GM23338 (cell line): Measurements from ENCODE around the gene HOXB5. TPM values are rescaled to one million over a fixed set of nuclear protein-coding genes. Genes with fewer than 3 reads are reported as not detected.

ENCODE experiments used
- ATAC-seq: fragments of 200-7000 bp; cut with Tn5 transposase; 3 replicates; pipeline ENCODE4 v1.9.1; 2020
- DNase-seq: peaks from one replicate; pipeline ENCODE4 v3.0.0-alpha.2; 2015; ENCODE audit warnings: low spot score
- H2AFZ ChIP-seq: fragments of 200-600 bp; sonication (generic); 2 replicates; pipeline ENCODE4 v1.8.0; 2016; ENCODE audit warnings: antibody characterized with exemption, mild to moderate bottlenecking, moderate library complexity
- H3F3A ChIP-seq: fragments of 200-600 bp; sonication (generic); replicated peaks from 2 replicates; pipeline ENCODE4 v1.8.0; 2017; ENCODE audit warnings: antibody characterized with exemption, mixed run types, low read depth
- H3K27ac ChIP-seq: fragments of 200-600 bp; sonication (generic); 2 replicates; pipeline ENCODE4 v1.6.1; 2016; ENCODE audit warnings: low read depth
- H3K27me3 ChIP-seq: fragments of 200-600 bp; sonication (generic); 2 replicates; pipeline ENCODE4 v1.8.0; 2016; ENCODE audit warnings: mild to moderate bottlenecking, mixed run types, moderate library complexity; ENCODE audit not compliant: insufficient read depth
- H3K36me3 ChIP-seq: fragments of 200-600 bp; sonication (generic); 2 replicates; pipeline ENCODE4 v1.8.0; 2016; ENCODE audit warnings: mild to moderate bottlenecking; ENCODE audit not compliant: insufficient read depth
- H3K4me1 ChIP-seq: fragments of 200-600 bp; sonication (generic); 2 replicates; pipeline ENCODE4 v1.8.0; 2016; ENCODE audit warnings: mild to moderate bottlenecking, moderate library complexity; ENCODE audit not compliant: insufficient read depth
- H3K4me2 ChIP-seq: fragments of 200-600 bp; sonication (generic); 2 replicates; pipeline ENCODE4 v1.7.1; 2017; ENCODE audit warnings: mixed run types
- H3K4me3 ChIP-seq: fragments of 200-600 bp; sonication (generic); 2 replicates; pipeline ENCODE4 v1.6.1; 2016; ENCODE audit warnings: mixed run types
- H3K79me2 ChIP-seq: fragments of 200-600 bp; sonication (generic); replicated peaks from 2 replicates; pipeline ENCODE4 v1.8.0; 2017; ENCODE audit warnings: mild to moderate bottlenecking; ENCODE audit not compliant: insufficient read depth
- H3K9me2 ChIP-seq: fragments of 200-600 bp; sonication (generic); 2 replicates; pipeline ENCODE4 v1.8.0; 2017; ENCODE audit not compliant: insufficient read depth
- H4K20me1 ChIP-seq: fragments of 200-600 bp; sonication (generic); replicated peaks from 2 replicates; pipeline ENCODE4 v1.8.0; 2017; ENCODE audit warnings: mild to moderate bottlenecking; ENCODE audit not compliant: insufficient read depth
- H3K27ac Mint-ChIP-seq: 2 replicates; pipeline ENCODE4 v1.8.0; 2020; ENCODE audit warnings: inconsistent platforms, mild to moderate bottlenecking, moderate library complexity, mixed read lengths
- H3K27me3 Mint-ChIP-seq: 3 replicates; pipeline ENCODE4 v1.8.0; 2022; ENCODE audit warnings: low read depth, mild to moderate bottlenecking, moderate library complexity, mixed read lengths, inconsistent platforms; ENCODE audit not compliant: insufficient read depth, poor library complexity
- H3K36me3 Mint-ChIP-seq: 3 replicates; pipeline ENCODE4 v1.8.0; 2021; ENCODE audit warnings: low read depth, mild to moderate bottlenecking, inconsistent platforms, moderate library complexity, mixed read lengths
- H3K4me1 Mint-ChIP-seq: 3 replicates; pipeline ENCODE4 v1.8.0; 2020; ENCODE audit warnings: mild to moderate bottlenecking, inconsistent platforms, mixed read lengths
- H3K4me3 Mint-ChIP-seq: 3 replicates; pipeline ENCODE4 v1.8.0; 2021; ENCODE audit warnings: moderate library complexity, mild to moderate bottlenecking, inconsistent platforms, mixed read lengths
- H3K9me3 Mint-ChIP-seq: 3 replicates; pipeline ENCODE4 v1.8.0; 2020; ENCODE audit warnings: moderate library complexity, mild to moderate bottlenecking, inconsistent platforms, mixed read lengths
- EZH2 ChIP-seq: fragments of 200-600 bp; sonication (generic); IDR thresholded peaks from one replicate; pipeline ENCODE4 v1.8.0; 2017; ENCODE audit warnings: antibody characterized with exemption, mild to moderate bottlenecking, low read depth; ENCODE audit not compliant: unreplicated experiment
- EZH2phosphoT487 ChIP-seq: fragments of 200-600 bp; sonication (generic); IDR thresholded peaks from one replicate; pipeline ENCODE4 v1.8.1; 2018; ENCODE audit warnings: antibody characterized with exemption; ENCODE audit not compliant: unreplicated experiment
- STAT1 ChIP-seq: IDR thresholded peaks from one replicate; pipeline ENCODE4 v1.6.1; 2016; ENCODE audit warnings: antibody characterized with exemption; ENCODE audit not compliant: unreplicated experiment
- ZNF114 ChIP-seq: fragments of 250-450 bp; sonication (Bioruptor Pico); IDR thresholded peaks from 2 replicates; pipeline ENCODE4 v1.5.0; 2020; ENCODE audit warnings: mild to moderate bottlenecking, moderate library complexity
- ZNF331 ChIP-seq: fragments of 250-450 bp; sonication (Bioruptor Pico); IDR thresholded peaks from 2 replicates; pipeline ENCODE4 v1.5.0; 2020; ENCODE audit warnings: low read depth, mild to moderate bottlenecking, moderate library complexity
- polyA plus RNA-seq: library from polyadenylated mRNA; unstranded; fragments of >200 nt; fragmentation: Nextera tagmentation; extraction: Ambion mirVana; gene quantifications from 2 replicates; pipeline ENCODE4 v1.2.1, GENCODE V29; 2016
- total RNA-seq: library from RNA; depleted of rRNA; stranded (reverse); fragments of >200 nt; shearing (Covaris generic); gene quantifications from 2 replicates; pipeline ENCODE4 v1.2.3, GENCODE V29; 2014

Gene HOXB5
- total and polyA plus RNA-seq, 2 experiments from 2014 or later: not detected

- Histone ChIP-seq H3K27me3 (peaks cover 100% of the 10 kb centered on the region), H3K27ac (no peak overlapping the region), H3K79me2 (no peaks in the 10 kb centered on the region), H3K9me2 (no peaks in the 10 kb centered on the region), H3K36me3 (no peaks in the 10 kb centered on the region), H3F3A (peaks cover 64% of the 10 kb centered on the region), H3K4me1 (peaks cover 49% of the 10 kb centered on the region), H4K20me1 (peaks cover 66% of the 10 kb centered on the region), H3K4me2 (no peak overlapping the region), H2AFZ (no peak overlapping the region), H3K4me3 (no peak overlapping the region)
- DNase-seq (no peak), ATAC-seq (no peak)
- peak; percentile 92 for TF ChIP-seq EZH2
- TF ChIP-seq ZNF331 (CRISPR knock-in tag): no peak
- Mint-ChIP-seq H3K27ac (no peak overlapping the region), H3K9me3 (peaks cover 4% of the 10 kb centered on the region; the same call in 1 of the 3 replicates), H3K27me3 (peaks cover 100% of the 10 kb centered on the region), H3K4me3 (no peak overlapping the region), H3K4me1 (peaks cover 27% of the 10 kb centered on the region), H3K36me3 (peaks cover 3% of the 10 kb centered on the region; the same call in 1 of the 3 replicates)
Measured at GRCh38 chr17:48599354-48599753, 5.8 kb upstream of the HOXB5 start.

- Mint-ChIP-seq H3K36me3 (peaks cover 3% of the 10 kb centered on the region; the same call in 1 of the 3 replicates), H3K4me1 (peaks cover 31% of the 10 kb centered on the region), H3K4me3 (no peak overlapping the region), H3K27me3 (peaks cover 100% of the 10 kb centered on the region), H3K27ac (no peak overlapping the region), H3K9me3 (peaks cover 4% of the 10 kb centered on the region; the same call in 1 of the 3 replicates)
- no peak overlapping the region for H3K4me3 ChIP-seq
- no peak overlapping the region for H2AFZ ChIP-seq
- H3K27ac ChIP-seq: no peak overlapping the region
- no peak overlapping the region for H3K4me2 ChIP-seq
- ATAC-seq (no peak), DNase-seq (no peak)
- peaks cover 100% of the 10 kb centered on the region for H3K27me3 ChIP-seq
- peaks cover 63% of the 10 kb centered on the region for H3F3A ChIP-seq
- no peaks in the 10 kb centered on the region for H3K79me2 ChIP-seq
- H3K9me2 ChIP-seq: no peaks in the 10 kb centered on the region
- H4K20me1 ChIP-seq: peaks cover 63% of the 10 kb centered on the region
- peaks cover 49% of the 10 kb centered on the region for H3K4me1 ChIP-seq
- TF ChIP-seq EZH2 (peak; percentile 62), EZH2phosphoT487 (no peak)
- no peaks in the 10 kb centered on the region for H3K36me3 ChIP-seq
Measured at GRCh38 chr17:48598736-48599135, 5.2 kb upstream of the HOXB5 start.

- H3F3A ChIP-seq: peaks cover 61% of the 10 kb centered on the region
- peaks cover 51% of the 10 kb centered on the region for H3K4me1 ChIP-seq
- TF ChIP-seq EZH2phosphoT487 (peak; percentile 73), ZNF114 (CRISPR knock-in tag) (no peak), ZNF331 (CRISPR knock-in tag) (no peak), STAT1 (no peak), EZH2 (peak; percentile 98)
- H3K4me2 ChIP-seq: peak overlapping the region; percentile 60
- peak; percentile 65 for DNase-seq
- no peak overlapping the region for H3K27ac ChIP-seq
- no peak overlapping the region for H3K27ac Mint-ChIP-seq
- no peaks in the 10 kb centered on the region for H3K36me3 ChIP-seq
- peaks cover 100% of the 10 kb centered on the region for H3K27me3 ChIP-seq
- H3K36me3 Mint-ChIP-seq: peaks cover 3% of the 10 kb centered on the region; the same call in 1 of the 3 replicates
- H3K4me3 Mint-ChIP-seq: peak overlapping the region; percentile 42; the same call in 2 of the 3 replicates
- peaks cover 35% of the 10 kb centered on the region for H3K4me1 Mint-ChIP-seq
- H3K79me2 ChIP-seq: no peaks in the 10 kb centered on the region
- H4K20me1 ChIP-seq: peaks cover 56% of the 10 kb centered on the region
- no peaks in the 10 kb centered on the region for H3K9me2 ChIP-seq
- no peak overlapping the region for H2AFZ ChIP-seq
- peak overlapping the region; percentile 38 for H3K4me3 ChIP-seq
- peaks cover 100% of the 10 kb centered on the region for H3K27me3 Mint-ChIP-seq
- H3K9me3 Mint-ChIP-seq: no peaks in the 10 kb centered on the region; the same call in 2 of the 3 replicates
- peak; percentile 7 for ATAC-seq
Measured at GRCh38 chr17:48597778-48598631, 4.4 kb upstream of the HOXB5 start.
